ENCODE results near the gene CDRT15. TPM values are rescaled to one million over a fixed set of nuclear protein-coding genes. Genes with fewer than 3 reads are reported as not detected.

Gene CDRT15
- total RNA-seq (2022; extraction: Qiagen RNA extraction), result not detected in 5 replicates

DNA sequence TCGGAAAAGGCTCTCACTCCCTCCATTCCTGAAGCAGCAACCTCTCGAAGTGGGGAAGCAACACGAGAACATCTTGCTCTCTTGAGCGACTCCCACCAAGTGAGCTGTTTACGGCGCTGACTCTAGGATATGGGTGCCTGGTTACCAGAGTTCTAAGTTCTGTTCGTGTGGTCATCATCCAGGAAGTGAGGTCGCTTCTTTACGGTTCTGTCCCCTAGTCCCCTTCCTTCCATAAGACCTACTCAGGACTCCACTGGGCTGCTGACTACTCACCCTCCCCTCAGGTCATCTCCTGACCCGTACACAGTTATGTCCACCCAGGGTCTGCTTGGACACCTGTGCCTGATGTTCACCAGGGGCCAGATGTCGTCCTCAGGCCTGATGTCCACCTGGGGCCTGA lies at the start of gene CDRT15:
Gene CDRT15, minus strand, starts transcription at position 101 of the 400 bp plus-strand sequence. Its CDS starts 29 bp downstream, at position 72.

Other genes with a start within 250 kb of the CDRT15 start
- gene COX10, start 167.4 kb downstream of the CDRT15 start, total RNA-seq (2022; extraction: Qiagen RNA extraction), result 18.4 to 23.9 TPM (median 18.6 TPM) in 5 replicates
- 0.93 to 1.2 TPM (median 1.2 TPM) in 5 replicates for gene HS3ST3B1, start 64.2 kb upstream of the CDRT15 start, total RNA-seq (2022; extraction: Qiagen RNA extraction)

Measured in A549 treated with Hydrocortisone at 1 μM for 4 hours (cell line).